ENCODE data around the gene TMEM200A. TPM values are rescaled to one million over a fixed set of nuclear protein-coding genes. Genes with fewer than 3 reads are reported as not detected.

Gene TMEM200A
- polyA plus RNA-seq, 1 donor from 2014 or later: 31.3 TPM

DNA sequence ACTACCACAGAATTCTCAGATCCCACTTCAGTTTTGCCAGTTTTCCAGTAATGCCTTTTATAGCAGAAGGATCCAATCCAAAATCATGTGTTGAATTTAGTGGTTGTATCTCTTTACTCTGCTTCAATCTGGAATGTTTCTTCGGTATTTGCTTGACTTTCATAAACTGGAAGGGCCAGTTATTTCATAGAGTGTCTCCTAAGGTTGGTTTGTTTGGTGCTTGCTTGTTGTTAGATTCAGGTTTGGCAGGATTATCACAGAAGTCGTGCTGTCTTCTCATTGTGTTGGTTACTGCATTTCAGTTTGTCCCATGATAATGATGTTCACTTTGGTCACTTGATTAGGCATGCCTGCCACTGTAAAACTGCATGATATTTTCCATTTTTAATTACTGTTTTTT, 45.7 kb downstream of the TMEM200A start:
- Histone ChIP-seq H3K9me3 (ENCODE audit: low read length) (peaks cover 4% of the 10 kb centered on the region), H3K4me2 (ENCODE audit: low read length) (no peak overlapping the region), H3K36me3 (ENCODE audit: insufficient read depth, low read length) (no peaks in the 10 kb centered on the region), H3F3A (ENCODE audit: insufficient read depth, low read length, poor library complexity, severe bottlenecking) (no peaks in the 10 kb centered on the region), H4K20me1 (ENCODE audit: insufficient read depth) (no peaks in the 10 kb centered on the region), H3K27ac (ENCODE audit: low read length) (no peak overlapping the region), H2AFZ (ENCODE audit: low read depth, low read length) (no peak overlapping the region), H3K9me2 (ENCODE audit: insufficient read depth, low read length) (no peaks in the 10 kb centered on the region), H3K79me2 (replicated peaks; ENCODE audit: insufficient read depth, low read length) (no peaks in the 10 kb centered on the region), H3K4me3 (ENCODE audit: low read length) (no peak overlapping the region), H3K27me3 (ENCODE audit: insufficient read depth, low read depth, low read length) (no peaks in the 10 kb centered on the region), H3K9ac (ENCODE audit: low read length) (no peak overlapping the region)
- no peak for TF ChIP-seq EP300 (conservative IDR thresholded peaks at IDR 0.05; ENCODE audit: poor library complexity, severe bottlenecking)
- no peak for TF ChIP-seq RAD21 (conservative IDR thresholded peaks at IDR 0.05)
- no peak for TF ChIP-seq SMC3 (conservative IDR thresholded peaks at IDR 0.05; ENCODE audit: poor library complexity)
- TF ChIP-seq, protein P1, sequence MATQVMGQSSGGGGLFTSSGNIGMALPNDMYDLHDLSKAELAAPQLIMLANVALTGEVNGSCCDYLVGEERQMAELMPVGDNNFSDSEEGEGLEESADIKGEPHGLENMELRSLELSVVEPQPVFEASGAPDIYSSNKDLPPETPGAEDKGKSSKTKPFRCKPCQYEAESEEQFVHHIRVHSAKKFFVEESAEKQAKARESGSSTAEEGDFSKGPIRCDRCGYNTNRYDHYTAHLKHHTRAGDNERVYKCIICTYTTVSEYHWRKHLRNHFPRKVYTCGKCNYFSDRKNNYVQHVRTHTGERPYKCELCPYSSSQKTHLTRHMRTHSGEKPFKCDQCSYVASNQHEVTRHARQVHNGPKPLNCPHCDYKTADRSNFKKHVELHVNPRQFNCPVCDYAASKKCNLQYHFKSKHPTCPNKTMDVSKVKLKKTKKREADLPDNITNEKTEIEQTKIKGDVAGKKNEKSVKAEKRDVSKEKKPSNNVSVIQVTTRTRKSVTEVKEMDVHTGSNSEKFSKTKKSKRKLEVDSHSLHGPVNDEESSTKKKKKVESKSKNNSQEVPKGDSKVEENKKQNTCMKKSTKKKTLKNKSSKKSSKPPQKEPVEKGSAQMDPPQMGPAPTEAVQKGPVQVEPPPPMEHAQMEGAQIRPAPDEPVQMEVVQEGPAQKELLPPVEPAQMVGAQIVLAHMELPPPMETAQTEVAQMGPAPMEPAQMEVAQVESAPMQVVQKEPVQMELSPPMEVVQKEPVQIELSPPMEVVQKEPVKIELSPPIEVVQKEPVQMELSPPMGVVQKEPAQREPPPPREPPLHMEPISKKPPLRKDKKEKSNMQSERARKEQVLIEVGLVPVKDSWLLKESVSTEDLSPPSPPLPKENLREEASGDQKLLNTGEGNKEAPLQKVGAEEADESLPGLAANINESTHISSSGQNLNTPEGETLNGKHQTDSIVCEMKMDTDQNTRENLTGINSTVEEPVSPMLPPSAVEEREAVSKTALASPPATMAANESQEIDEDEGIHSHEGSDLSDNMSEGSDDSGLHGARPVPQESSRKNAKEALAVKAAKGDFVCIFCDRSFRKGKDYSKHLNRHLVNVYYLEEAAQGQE (IDR thresholded peaks at IDR 0.05; ENCODE audit: borderline replicate concordance): no peak
- no peak for TF ChIP-seq MXI1 (conservative IDR thresholded peaks at IDR 0.05; ENCODE audit: poor library complexity, severe bottlenecking)
- TF ChIP-seq CTCF (IDR thresholded peaks at IDR 0.05; ENCODE audit: poor library complexity, severe bottlenecking): no peak

GRCh38 chr6:130412556-130413290, 46.9 kb downstream of the TMEM200A start:
- no peaks in the 10 kb centered on the region for H3K36me3 ChIP-seq (ENCODE audit: insufficient read depth, low read length)
- no peak overlapping the region for H3K4me2 ChIP-seq (ENCODE audit: low read length)
- H3K9me3 ChIP-seq (ENCODE audit: low read length): peaks cover 4% of the 10 kb centered on the region
- no peak overlapping the region for H2AFZ ChIP-seq (ENCODE audit: low read depth, low read length)
- TF ChIP-seq TAF1 (IDR thresholded peaks at IDR 0.05; ENCODE audit: low read depth) (no peak), SMC3 (conservative IDR thresholded peaks at IDR 0.05; ENCODE audit: poor library complexity) (no peak), EP300 (conservative IDR thresholded peaks at IDR 0.05; ENCODE audit: poor library complexity, severe bottlenecking) (no peak), CTCF (IDR thresholded peaks at IDR 0.05; ENCODE audit: poor library complexity, severe bottlenecking) (no peak), POLR2AphosphoS5 (IDR thresholded peaks at IDR 0.05) (no peak), MXI1 (conservative IDR thresholded peaks at IDR 0.05; ENCODE audit: poor library complexity, severe bottlenecking) (no peak), RAD21 (conservative IDR thresholded peaks at IDR 0.05) (no peak), EZH2 (IDR thresholded peaks at IDR 0.05; ENCODE audit: borderline replicate concordance, insufficient read depth, low read length, poor library complexity, severe bottlenecking) (no peak)
- TF ChIP-seq, protein P1 (IDR thresholded peaks at IDR 0.05; ENCODE audit: borderline replicate concordance): no peak
- no peak overlapping the region for H3K27ac ChIP-seq (ENCODE audit: low read length)
- no peak overlapping the region for H3K4me3 ChIP-seq (ENCODE audit: low read length)
- no peaks in the 10 kb centered on the region for H3K9me2 ChIP-seq (ENCODE audit: insufficient read depth, low read length)
- no peaks in the 10 kb centered on the region for H4K20me1 ChIP-seq (ENCODE audit: insufficient read depth)
- no peaks in the 10 kb centered on the region for H3K79me2 ChIP-seq (replicated peaks; ENCODE audit: insufficient read depth, low read length)
- H3K27me3 ChIP-seq (ENCODE audit: insufficient read depth, low read depth, low read length): no peaks in the 10 kb centered on the region
- H3K9ac ChIP-seq (ENCODE audit: low read length): no peak overlapping the region
- H3F3A ChIP-seq (ENCODE audit: insufficient read depth, low read length, poor library complexity, severe bottlenecking): no peaks in the 10 kb centered on the region

Measured in neural cell (in vitro differentiated cells).